Fibroblast of lung (primary cell): ENCODE measurements around the gene TNNC2.

Experiments
- CTCF ChIP-seq, 2 donors: IDR thresholded peaks in 1 of 2; conservative IDR thresholded peaks in 1 of 2; 1 replicate in 1 of 2; 2 replicates in 1 of 2; pipeline ENCODE4 v1.5.1; 2011 to 2012; ENCODE audit warnings: low read length in 2 of 2, control low read depth in 1 of 2, inconsistent platforms in 1 of 2, low read depth in 1 of 2, mild to moderate bottlenecking in 1 of 2
- EZH2 ChIP-seq: IDR thresholded peaks from 2 replicates; pipeline ENCODE4 v1.5.1; 2012; ENCODE audit warnings: low read length, control low read depth, mild to moderate bottlenecking; ENCODE audit errors: missing control alignments

DNA sequence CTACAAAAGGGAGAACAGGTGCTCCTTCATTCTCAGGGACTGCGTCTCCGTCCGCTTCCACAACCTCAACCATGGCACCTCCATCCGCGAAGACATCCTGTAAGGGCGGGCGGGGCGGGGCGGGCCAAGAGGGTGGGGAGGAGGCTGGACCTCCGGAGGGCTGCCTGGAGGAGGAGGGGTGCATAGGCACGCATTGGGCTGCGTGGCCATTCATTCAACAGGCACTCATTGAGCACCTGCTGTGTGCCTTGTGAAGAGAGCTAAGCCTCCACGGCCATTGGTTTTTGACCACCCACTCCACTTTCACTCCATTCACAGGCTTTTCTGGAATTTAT is 30.7 kb upstream of the TNNC2 start:
- no peak for TF ChIP-seq CTCF (conservative IDR thresholded peaks at IDR 0.05 in 1 of 2, IDR thresholded peaks at IDR 0.05 in 1 of 2; ENCODE audit: low read depth in 1 of 2, low read length in 2 of 2)
- TF ChIP-seq EZH2: no peak
